Liver (tissue), 3 donors: Measurements from ENCODE around the gene MOV10.

Experiments used
- ATF3 ChIP-seq: IDR thresholded peaks from 2 replicates; pipeline ENCODE4 v1.6.1; 2016; ENCODE audit warnings: antibody characterized with exemption
- CTCF ChIP-seq: fragments of 150-350 bp; IDR thresholded peaks from 2 replicates; pipeline ENCODE4 v1.5.1; 2017; ENCODE audit warnings: improper control_type of control experiment, low read depth, low read length; ENCODE audit not compliant: missing input control
- EGR1 ChIP-seq, 2 donors: IDR thresholded peaks; 2 replicates each; pipeline ENCODE4 v1.6.1; 2016 to 2018; ENCODE audit warnings: antibody characterized with exemption in 2 of 2, low read depth in 2 of 2
- GABPA ChIP-seq, 2 donors: IDR thresholded peaks in 1 of 2; conservative IDR thresholded peaks in 1 of 2; 2 replicates each; pipeline ENCODE4 v1.6.1; 2016; ENCODE audit warnings: antibody characterized with exemption in 2 of 2, mild to moderate bottlenecking in 1 of 2, moderate library complexity in 1 of 2
- HNF4G ChIP-seq: IDR thresholded peaks from 2 replicates; pipeline ENCODE4 v1.6.1; 2016; ENCODE audit warnings: antibody characterized with exemption
- JUND ChIP-seq, 2 donors: IDR thresholded peaks; 2 replicates each; pipeline ENCODE4 v1.6.1; 2016; ENCODE audit warnings: antibody characterized with exemption in 2 of 2
- MAX ChIP-seq: IDR thresholded peaks from 2 replicates; pipeline ENCODE4 v1.6.1; 2016; ENCODE audit warnings: antibody characterized with exemption
- RAD21 ChIP-seq, 2 donors: IDR thresholded peaks; 2 replicates each; pipeline ENCODE4 v1.6.1; 2016; ENCODE audit warnings: antibody characterized with exemption in 2 of 2, mild to moderate bottlenecking in 2 of 2
- REST ChIP-seq: IDR thresholded peaks from 2 replicates; pipeline ENCODE4 v1.6.1; 2016; ENCODE audit warnings: antibody characterized with exemption, mild to moderate bottlenecking
- RXRA ChIP-seq, 2 donors: IDR thresholded peaks; 2 replicates each; pipeline ENCODE4 v1.6.1; 2017 to 2018; ENCODE audit warnings: antibody characterized with exemption in 2 of 2, mild to moderate bottlenecking in 1 of 2
- SP1 ChIP-seq: IDR thresholded peaks from 2 replicates; pipeline ENCODE4 v1.6.1; 2018; ENCODE audit warnings: antibody characterized with exemption, mild to moderate bottlenecking
- TAF1 ChIP-seq: conservative IDR thresholded peaks from 2 replicates; pipeline ENCODE4 v1.6.1; 2016; ENCODE audit warnings: antibody characterized with exemption, mild to moderate bottlenecking
- YY1 ChIP-seq: IDR thresholded peaks from 2 replicates; pipeline ENCODE4 v1.6.1; 2016; ENCODE audit warnings: antibody characterized with exemption, mild to moderate bottlenecking
- donor health status: healthy.
- donor health status: healthy.

GRCh38 chr1:112678605-112679004 is 4.1 kb downstream of the MOV10 start:
- TF ChIP-seq YY1 (no peak), CTCF (no peak), MAX (no peak), JUND (IDR thresholded peaks at IDR 0.05) (no peak), RXRA (IDR thresholded peaks at IDR 0.05) (no peak), RAD21 (IDR thresholded peaks at IDR 0.05) (no peak), REST (no peak), SP1 (no peak), ATF3 (no peak), HNF4G (no peak), TAF1 (no peak), GABPA (IDR thresholded peaks at IDR 0.05 in 1 of 2, conservative IDR thresholded peaks at IDR 0.05 in 1 of 2) (no peak), EGR1 (IDR thresholded peaks at IDR 0.05; ENCODE audit: low read depth in 2 of 2) (no peak)
